ENCODE results near the gene HCN1. TPM values are rescaled to one million over a fixed set of nuclear protein-coding genes. Genes with fewer than 3 reads are reported as not detected.

Gene HCN1
- total and polyA plus RNA-seq, 2 of the 4 experiments (the other 2 are of a cell fraction), result not detected

- Histone ChIP-seq H4K5ac (ENCODE audit: low read depth, low read length) (no peak overlapping the region), H4K20me1 (ENCODE audit: insufficient read depth, low read length) (no peaks in the 10 kb centered on the region), H3K4me2 (ENCODE audit: low read depth, low read length) (no peak overlapping the region), H2AK9ac (replicated peaks; ENCODE audit: low read depth, low read length, poor library complexity) (no peak overlapping the region), H3K4me1 (ENCODE audit: control insufficient read depth, insufficient read depth, low read length) (no peaks in the 10 kb centered on the region), H3K9me3 (ENCODE audit: control insufficient read depth, insufficient read depth, low read length) (no peaks in the 10 kb centered on the region), H3K14ac (replicated peaks; ENCODE audit: low read depth, low read length) (no peak overlapping the region), H3K18ac (ENCODE audit: low read depth, low read length) (no peak overlapping the region), H3K4ac (ENCODE audit: low read depth, low read length) (no peak overlapping the region), H3K9me1 (ENCODE audit: insufficient read depth, low read length) (no peaks in the 10 kb centered on the region), H3K4me3 (ENCODE audit: insufficient read depth, low read depth, low read length) (no peak overlapping the region), H2BK120ac (ENCODE audit: low read depth, low read length) (no peak overlapping the region), H2AK5ac (ENCODE audit: low read depth, low read length) (no peak overlapping the region), H4K8ac (ENCODE audit: low read depth in 2 of 2, low read length in 2 of 2) (no peak overlapping the region), H2AFZ (replicated peaks; ENCODE audit: low read length, poor library complexity) (no peak overlapping the region), H3K79me1 (ENCODE audit: low read depth in 1 of 2, low read length in 2 of 2) (no peaks in the 10 kb centered on the region), H3K9ac (ENCODE audit: low read depth, low read length) (no peak overlapping the region), H3K36me3 (ENCODE audit: control insufficient read depth, insufficient read depth, low read length) (no peaks in the 10 kb centered on the region), H2BK5ac (ENCODE audit: low read depth, low read length, poor library complexity, severe bottlenecking) (no peak overlapping the region), H3K27me3 (ENCODE audit: control insufficient read depth, insufficient read depth, low read length) (no peaks in the 10 kb centered on the region), H2BK20ac (ENCODE audit: low read depth, low read length) (no peak overlapping the region), H2BK15ac (ENCODE audit: low read depth, low read length) (no peak overlapping the region), H3K56ac (ENCODE audit: extremely low read depth, insufficient read depth, low read length) (no peak overlapping the region), H3K23ac (ENCODE audit: low read depth, low read length) (no peak overlapping the region), H3K27ac (ENCODE audit: insufficient read depth, low read length) (no peak overlapping the region), H4K91ac (ENCODE audit: insufficient read depth, low read depth, low read length) (no peak overlapping the region)
- TF ChIP-seq SMC3 (IDR thresholded peaks at IDR 0.05; ENCODE audit: low read depth, low read length) (no peak), NFE2L2 (IDR thresholded peaks at IDR 0.05; ENCODE audit: low read depth, low read length) (no peak), MAFK (IDR thresholded peaks at IDR 0.05; ENCODE audit: low read depth, low read length) (no peak), MXI1 (IDR thresholded peaks at IDR 0.05; ENCODE audit: borderline replicate concordance, low read depth, low read length) (no peak), POLR2A (IDR thresholded peaks at IDR 0.05; ENCODE audit: low read depth, low read length) (no peak), CHD1 (IDR thresholded peaks at IDR 0.05; ENCODE audit: low read depth, low read length) (no peak), ELK1 (IDR thresholded peaks at IDR 0.05; ENCODE audit: borderline replicate concordance, low read depth, low read length) (no peak), CEBPB (IDR thresholded peaks at IDR 0.05; ENCODE audit: low read depth, low read length) (no peak), RFX5 (IDR thresholded peaks at IDR 0.05; ENCODE audit: low read depth, low read length) (no peak), BHLHE40 (IDR thresholded peaks at IDR 0.05; ENCODE audit: low read depth, low read length) (no peak), RAD21 (IDR thresholded peaks at IDR 0.05; ENCODE audit: low read length) (no peak), USF2 (IDR thresholded peaks at IDR 0.05; ENCODE audit: low read depth, low read length) (no peak), MAZ (IDR thresholded peaks at IDR 0.05; ENCODE audit: borderline replicate concordance, low read depth, low read length) (no peak), RCOR1 (IDR thresholded peaks at IDR 0.05; ENCODE audit: insufficient replicate concordance, low read length) (no peak), FOS (IDR thresholded peaks at IDR 0.05; ENCODE audit: low read depth, low read length) (no peak)
- TF ChIP-seq, protein P1, sequence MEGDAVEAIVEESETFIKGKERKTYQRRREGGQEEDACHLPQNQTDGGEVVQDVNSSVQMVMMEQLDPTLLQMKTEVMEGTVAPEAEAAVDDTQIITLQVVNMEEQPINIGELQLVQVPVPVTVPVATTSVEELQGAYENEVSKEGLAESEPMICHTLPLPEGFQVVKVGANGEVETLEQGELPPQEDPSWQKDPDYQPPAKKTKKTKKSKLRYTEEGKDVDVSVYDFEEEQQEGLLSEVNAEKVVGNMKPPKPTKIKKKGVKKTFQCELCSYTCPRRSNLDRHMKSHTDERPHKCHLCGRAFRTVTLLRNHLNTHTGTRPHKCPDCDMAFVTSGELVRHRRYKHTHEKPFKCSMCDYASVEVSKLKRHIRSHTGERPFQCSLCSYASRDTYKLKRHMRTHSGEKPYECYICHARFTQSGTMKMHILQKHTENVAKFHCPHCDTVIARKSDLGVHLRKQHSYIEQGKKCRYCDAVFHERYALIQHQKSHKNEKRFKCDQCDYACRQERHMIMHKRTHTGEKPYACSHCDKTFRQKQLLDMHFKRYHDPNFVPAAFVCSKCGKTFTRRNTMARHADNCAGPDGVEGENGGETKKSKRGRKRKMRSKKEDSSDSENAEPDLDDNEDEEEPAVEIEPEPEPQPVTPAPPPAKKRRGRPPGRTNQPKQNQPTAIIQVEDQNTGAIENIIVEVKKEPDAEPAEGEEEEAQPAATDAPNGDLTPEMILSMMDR (conservative IDR thresholded peaks at IDR 0.05; ENCODE audit: low read depth, low read length), result no peak
- in situ Hi-C loops (cut with MboI; ENCODE audit: low sequenced_read_pairs) (no loop called here), intact Hi-C loops (cut with micrococcal nuclease) (no loop called here), dilution Hi-C loops (cut with HindIII; ENCODE audit: low sequenced_read_pairs, unreplicated experiment) (no loop called here)
- WGBS, 2 experiments (ENCODE audit: extremely low coverage in 2 of 2, insufficient read length in 1 of 2), result no CpG with 5 or more reads among the region's 4 CpGs
- POLR2A ChIA-PET (ENCODE audit: unreplicated experiment), result no interaction called here
- ATAC-seq (ENCODE audit: low read depth) (no peak), DNase-seq (no peak)
- CTCF ChIA-PET, result no interaction called here
- no TSS peak for BruUV-seq (replicated peaks)
These were observed 4.5 kb downstream of the HCN1 start for GRCh38 chr5:45691656-45692055.

All from IMR-90 (cell line).